SK-N-SH treated with all-trans-retinoic acid at 6 μM for 48 hours (cell line): ENCODE data around the gene SERTAD1.

Source experiments
- ATAC-seq: fragments of 200-7000 bp; cut with Tn5 transposase; 3 replicates; pipeline ENCODE4 v1.9.1; 2020; ENCODE audit warnings: mild to moderate bottlenecking, moderate library complexity
- ARNTL ChIP-seq: fragments of 450-650 bp; formaldehyde crosslinking; IDR thresholded peaks from 2 replicates; pipeline ENCODE4 v1.5.0; 2020; ENCODE audit warnings: low read depth, mild to moderate bottlenecking, moderate library complexity, borderline replicate concordance
- BACH2 ChIP-seq: fragments of 250-450 bp; sonication (Bioruptor Pico); IDR thresholded peaks from 2 replicates; pipeline ENCODE4 v1.9.0; 2021; ENCODE audit warnings: mild to moderate bottlenecking, borderline replicate concordance
- CREB5 ChIP-seq: fragments of 250-450 bp; sonication (Bioruptor Pico); IDR thresholded peaks from 2 replicates; pipeline ENCODE4 v1.5.1; 2020; ENCODE audit warnings: low read depth, mild to moderate bottlenecking, moderate library complexity
- CSDC2 ChIP-seq: fragments of 250-450 bp; sonication (Bioruptor Pico); IDR thresholded peaks from 2 replicates; pipeline ENCODE4 v1.5.0; 2020; ENCODE audit warnings: mild to moderate bottlenecking, moderate library complexity
- CSRNP3 ChIP-seq: fragments of 250-450 bp; sonication (Bioruptor Pico); IDR thresholded peaks from 2 replicates; pipeline ENCODE4 v1.5.1; 2021; ENCODE audit warnings: mild to moderate bottlenecking, moderate library complexity
- ESRRG ChIP-seq: fragments of 250-450 bp; sonication (Bioruptor Pico); IDR thresholded peaks from 2 replicates; pipeline ENCODE4 v1.6.1; 2021; ENCODE audit warnings: mild to moderate bottlenecking
- GLIS3 ChIP-seq: fragments of 250-450 bp; sonication (Bioruptor Pico); IDR thresholded peaks from 2 replicates; pipeline ENCODE4 v1.5.0; 2020; ENCODE audit warnings: mild to moderate bottlenecking, moderate library complexity
- OSR1 ChIP-seq: fragments of 250-450 bp; sonication (Bioruptor Pico); IDR thresholded peaks from 2 replicates; pipeline ENCODE4 v1.8.0; 2022; ENCODE audit warnings: moderate library complexity, mild to moderate bottlenecking, inconsistent platforms
- PATZ1 ChIP-seq: fragments of 250-450 bp; sonication (Bioruptor Pico); IDR thresholded peaks from 2 replicates; pipeline ENCODE4 v1.8.0; 2020; ENCODE audit warnings: mild to moderate bottlenecking, moderate library complexity, borderline replicate concordance
- POU6F1 ChIP-seq: fragments of 250-450 bp; sonication (Bioruptor Pico); IDR thresholded peaks from 2 replicates; pipeline ENCODE4 v1.8.0; 2021; ENCODE audit warnings: low read depth, mild to moderate bottlenecking, moderate library complexity, borderline replicate concordance
- PPARA ChIP-seq: fragments of 250-450 bp; sonication (Bioruptor Pico); IDR thresholded peaks from 2 replicates; pipeline ENCODE4 v1.5.0; 2020; ENCODE audit warnings: mild to moderate bottlenecking, borderline replicate concordance
- RARB ChIP-seq: fragments of 250-450 bp; sonication (Bioruptor Pico); IDR thresholded peaks from 2 replicates; pipeline ENCODE4 v1.8.0; 2021; ENCODE audit warnings: mild to moderate bottlenecking, moderate library complexity
- SNAI2 ChIP-seq: fragments of 250-450 bp; sonication (Bioruptor Pico); IDR thresholded peaks from 2 replicates; pipeline ENCODE4 v1.5.0; 2020; ENCODE audit warnings: mild to moderate bottlenecking, moderate library complexity
- TCF4 ChIP-seq: fragments of 250-450 bp; sonication (Bioruptor Pico); IDR thresholded peaks from 2 replicates; pipeline ENCODE4 v1.8.0; 2021; ENCODE audit warnings: mild to moderate bottlenecking, moderate library complexity, borderline replicate concordance
- TOX ChIP-seq: fragments of 250-450 bp; sonication (Bioruptor Pico); IDR thresholded peaks from 2 replicates; pipeline ENCODE4 v1.8.0; 2021; ENCODE audit warnings: mild to moderate bottlenecking, moderate library complexity, borderline replicate concordance
- TSHZ2 ChIP-seq: fragments of 250-450 bp; sonication (Bioruptor Pico); IDR thresholded peaks from 2 replicates; pipeline ENCODE4 v1.5.0; 2020; ENCODE audit warnings: mild to moderate bottlenecking, moderate library complexity
- ZC3H10 ChIP-seq: fragments of 250-450 bp; sonication (Bioruptor Pico); IDR thresholded peaks from 2 replicates; pipeline ENCODE4 v1.5.1; 2021; ENCODE audit warnings: mild to moderate bottlenecking, moderate library complexity
- ZFP3 ChIP-seq: fragments of 250-450 bp; sonication (Bioruptor Pico); IDR thresholded peaks from 2 replicates; pipeline ENCODE4 v1.5.0; 2020; ENCODE audit warnings: mild to moderate bottlenecking, moderate library complexity
- ZFP30 ChIP-seq: fragments of 450-650 bp; formaldehyde crosslinking; IDR thresholded peaks from 2 replicates; pipeline ENCODE4 v1.5.0; 2022; ENCODE audit warnings: mild to moderate bottlenecking, moderate library complexity
- ZNF565 ChIP-seq: fragments of 450-650 bp; formaldehyde crosslinking; conservative IDR thresholded peaks from 2 replicates; pipeline ENCODE4 v1.5.0; 2020; ENCODE audit warnings: low read depth, mild to moderate bottlenecking, moderate library complexity
- ZNF70 ChIP-seq: fragments of 450-650 bp; formaldehyde crosslinking; IDR thresholded peaks from 2 replicates; pipeline ENCODE4 v1.5.0; 2020; ENCODE audit warnings: mild to moderate bottlenecking, moderate library complexity
- ZNF8 ChIP-seq: fragments of 450-650 bp; formaldehyde crosslinking; IDR thresholded peaks from 2 replicates; pipeline ENCODE4 v1.5.0; 2020; ENCODE audit warnings: mild to moderate bottlenecking, moderate library complexity

SERTAD1 gene

GRCh38 chr19:40466985-40467734, 41.4 kb upstream of the SERTAD1 start, which contains the start of gene SPTBN4:
Gene SPTBN4 (plus strand): TSS chr19:40467001. CDS start chr19:40472622, 5,621 bp downstream.
- no peak for ATAC-seq
- TF ChIP-seq ARNTL (CRISPR knock-in tag) = no peak
- TF ChIP-seq ZFP3 = no peak
- TF ChIP-seq CSRNP3 (CRISPR knock-in tag) = no peak
- TF ChIP-seq TCF4 (CRISPR knock-in tag) = no peak
- TF ChIP-seq GLIS3 = no peak
- TF ChIP-seq ZFP30 = no peak
- no peak for TF ChIP-seq TSHZ2 (CRISPR knock-in tag)
- no peak for TF ChIP-seq BACH2 (CRISPR knock-in tag)
- TF ChIP-seq ZNF565 (CRISPR knock-in tag) = no peak
- TF ChIP-seq RARB (CRISPR knock-in tag) = no peak
- TF ChIP-seq CSDC2 = no peak
- no peak for TF ChIP-seq OSR1 (CRISPR knock-in tag)
- TF ChIP-seq ESRRG (CRISPR knock-in tag) = no peak
- no peak for TF ChIP-seq PATZ1
- no peak for TF ChIP-seq ZNF8 (CRISPR knock-in tag)
- no peak for TF ChIP-seq SNAI2 (CRISPR knock-in tag)
- no peak for TF ChIP-seq PPARA
- no peak for TF ChIP-seq CREB5
- TF ChIP-seq ZC3H10 (CRISPR knock-in tag) = no peak
- no peak for TF ChIP-seq TOX (CRISPR knock-in tag)
- TF ChIP-seq, all 23 proteins: peak for 0

DNA sequence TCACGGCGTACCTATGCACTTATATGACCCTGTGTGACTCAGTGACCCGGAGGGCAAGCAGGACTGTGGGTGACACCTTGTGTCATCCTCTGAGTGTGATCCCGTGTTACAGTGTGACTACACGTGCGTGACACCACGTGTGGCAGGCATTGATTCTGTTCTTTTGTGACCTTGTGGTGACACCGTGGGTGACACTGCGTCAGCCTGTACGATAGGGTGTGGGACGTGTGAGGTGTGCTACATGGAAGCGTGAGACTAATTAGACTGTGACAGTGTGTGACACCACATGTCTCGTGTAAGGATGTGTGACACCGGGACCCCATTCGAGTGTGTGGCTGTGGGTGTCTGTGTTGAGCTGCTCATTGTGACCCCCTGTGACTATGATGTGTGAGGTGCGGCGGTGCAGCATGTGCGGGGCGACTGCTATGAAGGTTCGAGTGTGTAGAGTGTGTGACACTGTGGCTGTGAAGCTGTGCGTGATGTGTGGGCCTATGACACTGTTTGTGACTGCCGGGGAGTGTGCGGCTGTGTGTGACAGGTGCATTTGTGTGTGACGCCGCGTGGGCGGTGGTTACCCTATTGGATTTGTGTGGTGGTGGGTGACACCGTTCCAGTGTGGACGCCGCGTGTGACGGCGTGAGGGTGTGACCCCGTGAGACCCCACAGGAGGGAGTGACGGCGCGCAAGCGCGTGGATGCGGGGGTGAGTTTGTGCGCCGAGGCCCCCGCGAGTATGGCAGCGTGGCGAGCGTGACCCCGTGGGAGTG, 40.6 kb upstream of the SERTAD1 start:
- 0 out of 3 replicates have a peak, but pooled peaks have one; percentile 2 for ATAC-seq
- TF ChIP-seq CREB5 (no peak), TOX (CRISPR knock-in tag) (no peak), ZNF8 (CRISPR knock-in tag) (no peak), TSHZ2 (CRISPR knock-in tag) (no peak), SNAI2 (CRISPR knock-in tag) (no peak), ZC3H10 (CRISPR knock-in tag) (no peak), PPARA (no peak), ZNF565 (CRISPR knock-in tag) (no peak), ZNF70 (CRISPR knock-in tag) (no peak), BACH2 (CRISPR knock-in tag) (no peak), TCF4 (CRISPR knock-in tag) (no peak), OSR1 (CRISPR knock-in tag) (no peak), RARB (CRISPR knock-in tag) (no peak), CSRNP3 (CRISPR knock-in tag) (no peak), POU6F1 (CRISPR knock-in tag) (no peak)
